GM12878 (cell line): ENCODE data around the gene ESYT2. TPM values are rescaled to one million over a fixed set of nuclear protein-coding genes. Genes with fewer than 3 reads are reported as not detected.

Experiments
- ATAC-seq: fragments of 200-7000 bp; cut with Tn5 transposase; 3 replicates; pipeline ENCODE4 v1.9.1; 2020; ENCODE audit warnings: mild to moderate bottlenecking, moderate library complexity
- BruUV-seq: library from RNA; stranded (reverse); fragments of 400-500 nt; replicated peaks from 2 replicates; lab custom pipeline; 2021; lab: Mats Ljungman, UMichigan
- CTCF ChIA-PET: fragments of 300-600 bp; sonication (Branson Sonifier 250); formaldehyde crosslinking; extraction: SDS; loops from one replicate; lab custom pipeline; 2021; ENCODE audit warnings: inconsistent platforms; lab: Yijun Ruan, JAX
- POLR2A ChIA-PET: fragments of 350-600 bp; formaldehyde crosslinking; extraction: SDS; loops from one replicate; lab custom pipeline; 2021; ENCODE audit warnings: inconsistent platforms; lab: Charles Lee
- RAD21 ChIA-PET: fragments of 300-600 bp; sonication (Branson Sonifier 250); formaldehyde crosslinking; loops from one replicate; lab custom pipeline; 2023; ENCODE audit warnings: antibody characterized with exemption; ENCODE audit not compliant: unreplicated experiment; lab: Charles Lee
- SMC1A ChIA-PET: fragments of 300-600 bp; sonication (Branson Sonifier 250); formaldehyde crosslinking; loops from one replicate; lab custom pipeline; 2023; ENCODE audit not compliant: unreplicated experiment, uncharacterized antibody; lab: Charles Lee
- DNase-seq: peaks from one replicate; pipeline ENCODE4 v3.0.0-alpha.2; 2011; ENCODE audit warnings: low read depth, low spot score
- FAIRE-seq: peaks from 3 replicates; lab custom pipeline; 2011; peaks lifted over from hg19 to GRCh38; lab: Jason Lieb, UNC
- H2AFZ ChIP-seq: 2 replicates; pipeline ENCODE4 v1.6.0; 2011; ENCODE audit warnings: low read depth, low read length, control low read depth; ENCODE audit not compliant: control insufficient read depth
- H3K27ac ChIP-seq: 2 replicates; pipeline ENCODE4 v1.5.1; 2011; ENCODE audit warnings: control low read depth; ENCODE audit not compliant: control insufficient read depth, insufficient read depth
- H3K27me3 ChIP-seq, 2 experiments: replicated peaks in 1 of 2; 2 replicates each; pipeline versions ENCODE4 v1.6.0 to v1.6.1; 2011; ENCODE audit warnings: low read length in 1 of 2; ENCODE audit not compliant: control insufficient read depth in 2 of 2, insufficient read depth in 2 of 2
- H3K36me3 ChIP-seq, 2 experiments: 2 replicates each; pipeline ENCODE4 v1.5.1; 2011; ENCODE audit warnings: low read length in 1 of 2; ENCODE audit not compliant: control insufficient read depth in 2 of 2, insufficient read depth in 2 of 2
- H3K4me1 ChIP-seq: 2 replicates; pipeline ENCODE4 v1.6.1; 2011; ENCODE audit warnings: mild to moderate bottlenecking, low read length, moderate library complexity, mixed read lengths; ENCODE audit not compliant: control insufficient read depth, insufficient read depth
- H3K4me2 ChIP-seq: 2 replicates; pipeline ENCODE4 v1.6.0; 2011; ENCODE audit warnings: control low read depth; ENCODE audit not compliant: control insufficient read depth, insufficient read depth
- H3K4me3 ChIP-seq: fragments of 200-600 bp; sonication (generic); 2 replicates; pipeline ENCODE4 v1.5.1; 2016
- H3K79me2 ChIP-seq: 2 replicates; pipeline ENCODE4 v1.6.0; 2011; ENCODE audit warnings: low read length; ENCODE audit not compliant: control insufficient read depth, insufficient read depth
- H3K9ac ChIP-seq: 2 replicates; pipeline ENCODE4 v1.8.0; 2011; ENCODE audit warnings: low read length, control low read depth, mixed read lengths; ENCODE audit not compliant: control insufficient read depth, insufficient read depth
- H3K9me3 ChIP-seq: replicated peaks from 3 replicates; pipeline ENCODE4 v1.5.1; 2011; ENCODE audit warnings: mild to moderate bottlenecking, low read length; ENCODE audit not compliant: control insufficient read depth, insufficient read depth
- H4K20me1 ChIP-seq: 2 replicates; pipeline ENCODE4 v1.6.0; 2011; ENCODE audit not compliant: control insufficient read depth, insufficient read depth
- BRCA1 ChIP-seq: IDR thresholded peaks from 2 replicates; pipeline ENCODE4 v1.6.1; 2011; ENCODE audit warnings: low read depth, low read length, improper control_type of control experiment
- CBX5 ChIP-seq: sonication (generic); IDR thresholded peaks from 2 replicates; pipeline ENCODE4 v1.6.1; 2016; ENCODE audit warnings: low read depth, moderate library complexity, mild to moderate bottlenecking, inconsistent platforms
- DPF2 ChIP-seq: fragments of 450-650 bp; IDR thresholded peaks from 2 replicates; pipeline ENCODE4 v1.6.1; 2017; ENCODE audit warnings: mild to moderate bottlenecking
- EED ChIP-seq: sonication (generic); IDR thresholded peaks from 2 replicates; pipeline ENCODE4 v1.6.1; 2016; ENCODE audit warnings: antibody characterized with exemption, low read depth
- FOXM1 ChIP-seq: IDR thresholded peaks from 2 replicates; pipeline ENCODE4 v1.6.1; 2012; ENCODE audit warnings: low read depth, mild to moderate bottlenecking, inconsistent platforms, low read length, moderate library complexity
- NR2C2 ChIP-seq: IDR thresholded peaks from 2 replicates; pipeline ENCODE4 v1.6.1; 2011; ENCODE audit warnings: borderline replicate concordance, low read depth; ENCODE audit not compliant: control insufficient read depth, insufficient read length
- PAX8 ChIP-seq: fragments of 450-650 bp; IDR thresholded peaks from 2 replicates; pipeline ENCODE4 v1.6.1; 2017; ENCODE audit warnings: mild to moderate bottlenecking, moderate library complexity
- SIX5 ChIP-seq: IDR thresholded peaks from 2 replicates; pipeline ENCODE4 v1.6.1; 2011; ENCODE audit warnings: mild to moderate bottlenecking, low read depth, low read length, moderate library complexity; ENCODE audit not compliant: severe bottlenecking
- SMAD5 ChIP-seq: IDR thresholded peaks from 2 replicates; pipeline ENCODE4 v1.6.1; 2016; ENCODE audit warnings: antibody characterized with exemption, low read depth
- TCF7 ChIP-seq: IDR thresholded peaks from 2 replicates; pipeline ENCODE4 v1.6.1; 2014; ENCODE audit warnings: antibody characterized with exemption, borderline replicate concordance
- WRNIP1 ChIP-seq: IDR thresholded peaks from 2 replicates; pipeline ENCODE4 v1.6.1; 2011; ENCODE audit warnings: low read depth, low read length, improper control_type of control experiment, borderline replicate concordance
- YY1 ChIP-seq: IDR thresholded peaks from 2 replicates; pipeline ENCODE4 v1.6.1; 2011; ENCODE audit warnings: low read depth, mild to moderate bottlenecking, low read length
- ZNF24 ChIP-seq: fragments of 450-650 bp; IDR thresholded peaks from 2 replicates; pipeline ENCODE4 v1.6.1; 2017; ENCODE audit warnings: antibody characterized with exemption, mild to moderate bottlenecking
- ZNF384 ChIP-seq: IDR thresholded peaks from 2 replicates; pipeline ENCODE4 v1.6.1; 2012; ENCODE audit warnings: low read depth, mild to moderate bottlenecking, low read length, improper control_type of control experiment, borderline replicate concordance
- WGBS: methylation state at CpG from one replicate; pipeline ENCODE4 v1.1.6; 2016; ENCODE audit warnings: low lambda C conversion rate; ENCODE audit not compliant: insufficient replicate concordance, insufficient coverage; ENCODE audit errors: missing lambda C conversion rate; 5-methylcytosine and 5-hydroxymethylcytosine counted together
- in situ Hi-C: fragments of 300-500 bp; cut with MboI; formaldehyde crosslinking; loops from 9 replicates; pipeline ENCODE4 v1.14.3; 2018; ENCODE audit warnings: mixed read lengths
- intact Hi-C: fragments of 100-400 bp; cut with micrococcal nuclease; formaldehyde crosslinking; loops from one replicate; pipeline ENCODE4 v1.14.2; 2022; ENCODE audit not compliant: unreplicated experiment
- polyA plus RNA-seq, 11 experiments: library from polyadenylated mRNA; depleted of rRNA in 4 of 11; unstranded in 6 of 11; stranded (reverse) in 5 of 11; fragments of >200 nt; fragmentation: Nextera tagmentation in 4 of 11; fragmentation: Illumina TruSeq in 1 of 11; extraction: Ambion mirVana in 4 of 11; extraction: Trizol in 1 of 11; gene quantifications; 1 replicate in 1 of 11; 2 replicates in 10 of 11; pipeline versions ENCODE4 v1.2.1 to v1.2.3, GENCODE V29; 2011 to 2016; ENCODE audit warnings: inconsistent platforms in 2 of 11, missing spikeins in 2 of 11, low read depth in 1 of 11
- total RNA-seq, 4 experiments: library from RNA; depleted of rRNA in 3 of 4; stranded (reverse); fragments of >200 nt in 3 of 4; fragmentation: Illumina TruSeq in 1 of 4; extraction: Trizol in 1 of 4; gene quantifications; 2 replicates each; pipeline versions ENCODE4 v1.2.1 to v1.2.3, GENCODE V29; 2013 to 2021
- TF ChIP-seq, protein P1 (sequence below): fragments of 450-650 bp; IDR thresholded peaks from 2 replicates; pipeline ENCODE4 v1.6.1; 2017; ENCODE audit warnings: mild to moderate bottlenecking, moderate library complexity
- TF ChIP-seq, protein P2 (sequence below): IDR thresholded peaks from 2 replicates; pipeline ENCODE4 v1.6.1; 2012; ENCODE audit warnings: low read depth, low read length, improper control_type of control experiment

ESYT2 gene
- total and polyA plus RNA-seq, 10 of the 15 experiments (the other 5 are each of a cell fraction or from before 2014, with no cell fraction given): 1.9 to 44.6 (median 21.4) TPM

DNA sequence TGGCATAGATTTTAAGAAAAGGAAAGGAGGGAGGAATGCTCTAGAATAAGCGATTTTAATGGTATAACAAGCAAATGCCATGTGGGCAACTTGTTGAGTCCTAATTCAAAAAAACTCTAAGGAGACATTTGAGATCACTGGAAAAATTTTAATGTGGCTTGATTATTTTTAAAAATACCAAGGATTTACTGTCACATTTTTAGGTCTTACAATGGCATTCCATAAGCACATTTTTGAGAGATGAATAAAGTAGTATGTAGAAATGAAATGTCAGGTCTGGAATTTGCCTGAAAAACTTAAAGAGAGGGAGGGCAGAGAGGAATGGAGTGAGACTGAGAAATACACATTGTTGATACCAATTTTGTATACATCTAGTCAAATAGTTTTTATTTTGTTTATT lies 145.0 kb downstream of the ESYT2 start:
- Histone ChIP-seq H3K4me1 (no peaks in the 10 kb centered on the region), H3K9me3 (no peaks in the 10 kb centered on the region), H3K4me2 (no peak overlapping the region), H3K27ac (no peak overlapping the region), H3K79me2 (no peaks in the 10 kb centered on the region)
- ATAC-seq (no peak), FAIRE-seq (no peak)
- POLR2A ChIA-PET: no interaction called here
- 100% methylated on average over 1 of the region's 1 CpG for WGBS
- RAD21 ChIA-PET: no interaction called here
- in situ Hi-C loops: no loop called here
- TF ChIP-seq PAX8: no peak
- TF ChIP-seq YY1: no peak
- TF ChIP-seq, all 136 proteins: peak for 0
- DNase-seq: no peak
- H4K20me1 ChIP-seq: no peaks in the 10 kb centered on the region
- BruUV-seq: no TSS peak
- intact Hi-C loops: no loop called here
- H3K9ac ChIP-seq: no peak overlapping the region
- H3K36me3 ChIP-seq: peaks cover 17 to 21% of the 10 kb centered on the region in 2 experiments
- H3K4me3 ChIP-seq: no peak overlapping the region
- CTCF ChIA-PET: no interaction called here
- no peak overlapping the region for H2AFZ ChIP-seq
- SMC1A ChIA-PET: no interaction called here
- H3K27me3 ChIP-seq: no peaks in the 10 kb centered on the region

DNA sequence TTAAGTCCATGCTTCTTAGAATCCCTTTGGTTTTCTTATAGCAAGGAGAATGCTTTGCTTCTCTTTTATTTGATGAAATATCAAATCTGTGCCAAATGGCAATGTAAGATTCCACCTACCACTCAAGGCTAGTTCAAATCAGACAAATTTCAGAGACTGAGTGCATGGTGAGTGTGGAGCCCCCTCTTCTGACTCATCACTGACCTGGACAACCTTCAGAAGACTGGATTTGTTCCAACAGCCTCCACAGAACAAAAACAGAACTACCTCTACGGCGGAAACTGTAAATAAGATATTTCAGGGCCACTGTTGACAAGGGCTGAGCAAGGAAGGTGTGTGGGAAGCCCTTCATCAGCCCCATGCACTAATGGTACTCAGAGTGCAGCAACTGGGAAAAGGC lies 145.8 kb downstream of the ESYT2 start:
- ChIA-PET CTCF (no interaction called here), POLR2A (no interaction called here), RAD21 (no interaction called here), SMC1A (no interaction called here)
- H3K27ac ChIP-seq: no peak overlapping the region
- no peaks in the 10 kb centered on the region for H3K79me2 ChIP-seq
- no peak overlapping the region for H3K9ac ChIP-seq
- H3K4me2 ChIP-seq: no peak overlapping the region
- no TSS peak for BruUV-seq
- H3K4me1 ChIP-seq: no peaks in the 10 kb centered on the region
- no peak for FAIRE-seq
- no peak for ATAC-seq
- no peak overlapping the region for H3K4me3 ChIP-seq
- 100% methylated on average over 2 of the region's 2 CpGs for WGBS
- no peaks in the 10 kb centered on the region for H3K27me3 ChIP-seq
- H3K9me3 ChIP-seq: no peaks in the 10 kb centered on the region
- no peak for DNase-seq
- H4K20me1 ChIP-seq: no peaks in the 10 kb centered on the region
- intact Hi-C loops: no loop called here
- H2AFZ ChIP-seq: no peak overlapping the region
- in situ Hi-C loops: no loop called here
- H3K36me3 ChIP-seq: peaks cover 14 to 18% of the 10 kb centered on the region in 2 experiments
- TF ChIP-seq DPF2 (no peak), BRCA1 (no peak), SIX5 (no peak), SMAD5 (no peak), ZNF24 (no peak), CBX5 (no peak), EED (no peak), WRNIP1 (no peak), ZNF384 (no peak), NR2C2 (no peak), FOXM1 (no peak), TCF7 (no peak)
- TF ChIP-seq, protein P1, sequence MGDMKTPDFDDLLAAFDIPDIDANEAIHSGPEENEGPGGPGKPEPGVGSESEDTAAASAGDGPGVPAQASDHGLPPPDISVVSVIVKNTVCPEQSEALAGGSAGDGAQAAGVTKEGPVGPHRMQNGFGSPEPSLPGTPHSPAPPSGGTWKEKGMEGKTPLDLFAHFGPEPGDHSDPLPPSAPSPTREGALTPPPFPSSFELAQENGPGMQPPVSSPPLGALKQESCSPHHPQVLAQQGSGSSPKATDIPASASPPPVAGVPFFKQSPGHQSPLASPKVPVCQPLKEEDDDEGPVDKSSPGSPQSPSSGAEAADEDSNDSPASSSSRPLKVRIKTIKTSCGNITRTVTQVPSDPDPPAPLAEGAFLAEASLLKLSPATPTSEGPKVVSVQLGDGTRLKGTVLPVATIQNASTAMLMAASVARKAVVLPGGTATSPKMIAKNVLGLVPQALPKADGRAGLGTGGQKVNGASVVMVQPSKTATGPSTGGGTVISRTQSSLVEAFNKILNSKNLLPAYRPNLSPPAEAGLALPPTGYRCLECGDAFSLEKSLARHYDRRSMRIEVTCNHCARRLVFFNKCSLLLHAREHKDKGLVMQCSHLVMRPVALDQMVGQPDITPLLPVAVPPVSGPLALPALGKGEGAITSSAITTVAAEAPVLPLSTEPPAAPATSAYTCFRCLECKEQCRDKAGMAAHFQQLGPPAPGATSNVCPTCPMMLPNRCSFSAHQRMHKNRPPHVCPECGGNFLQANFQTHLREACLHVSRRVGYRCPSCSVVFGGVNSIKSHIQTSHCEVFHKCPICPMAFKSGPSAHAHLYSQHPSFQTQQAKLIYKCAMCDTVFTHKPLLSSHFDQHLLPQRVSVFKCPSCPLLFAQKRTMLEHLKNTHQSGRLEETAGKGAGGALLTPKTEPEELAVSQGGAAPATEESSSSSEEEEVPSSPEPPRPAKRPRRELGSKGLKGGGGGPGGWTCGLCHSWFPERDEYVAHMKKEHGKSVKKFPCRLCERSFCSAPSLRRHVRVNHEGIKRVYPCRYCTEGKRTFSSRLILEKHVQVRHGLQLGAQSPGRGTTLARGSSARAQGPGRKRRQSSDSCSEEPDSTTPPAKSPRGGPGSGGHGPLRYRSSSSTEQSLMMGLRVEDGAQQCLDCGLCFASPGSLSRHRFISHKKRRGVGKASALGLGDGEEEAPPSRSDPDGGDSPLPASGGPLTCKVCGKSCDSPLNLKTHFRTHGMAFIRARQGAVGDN: no peak
- TF ChIP-seq, protein P2, sequence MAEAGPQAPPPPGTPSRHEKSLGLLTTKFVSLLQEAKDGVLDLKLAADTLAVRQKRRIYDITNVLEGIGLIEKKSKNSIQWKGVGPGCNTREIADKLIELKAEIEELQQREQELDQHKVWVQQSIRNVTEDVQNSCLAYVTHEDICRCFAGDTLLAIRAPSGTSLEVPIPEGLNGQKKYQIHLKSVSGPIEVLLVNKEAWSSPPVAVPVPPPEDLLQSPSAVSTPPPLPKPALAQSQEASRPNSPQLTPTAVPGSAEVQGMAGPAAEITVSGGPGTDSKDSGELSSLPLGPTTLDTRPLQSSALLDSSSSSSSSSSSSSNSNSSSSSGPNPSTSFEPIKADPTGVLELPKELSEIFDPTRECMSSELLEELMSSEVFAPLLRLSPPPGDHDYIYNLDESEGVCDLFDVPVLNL: no peak
